GM13976 (cell line): ENCODE measurements around the gene LY6G6C.

Source experiments
- DNase-seq: peaks from one replicate; pipeline ENCODE4 v3.0.0; 2012; ENCODE audit warnings: low spot score
- in situ Hi-C: fragments of 300-500 bp; cut with MboI; formaldehyde crosslinking; loops from one replicate; pipeline ENCODE4 v1.12.0; 2022; ENCODE audit warnings: low sequenced_read_pairs, mixed read lengths, inconsistent platforms; ENCODE audit not compliant: unreplicated experiment
- TF ChIP-seq, protein P1 (sequence below): IDR thresholded peaks from 2 replicates; pipeline ENCODE4 v1.5.1; 2012; ENCODE audit warnings: borderline replicate concordance, mild to moderate bottlenecking; ENCODE audit not compliant: insufficient read depth; ENCODE audit errors: extremely low read depth, missing control alignments, control extremely low read depth

LY6G6C gene

DNA sequence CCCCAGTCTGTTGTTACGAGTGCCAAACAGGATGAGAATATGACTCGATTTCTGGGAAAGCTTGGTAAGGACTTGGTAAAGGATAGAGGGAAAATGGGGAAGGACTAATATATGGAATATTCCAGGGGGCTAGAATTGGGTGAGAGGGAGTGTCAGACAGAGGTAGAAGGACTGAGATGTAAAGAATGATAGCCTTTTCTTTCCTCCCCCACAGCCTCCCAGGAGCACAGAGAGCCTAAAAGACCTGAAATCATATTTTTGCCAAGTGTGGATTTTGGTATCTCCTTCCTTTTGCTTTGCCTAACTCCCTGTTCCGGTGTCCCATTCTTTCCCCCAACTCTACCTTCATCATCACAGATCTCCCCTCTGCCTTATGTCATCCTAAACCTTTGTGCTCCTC lies 21.3 kb upstream of the LY6G6C start:
- in situ Hi-C loops, result no loop called here

DNA sequence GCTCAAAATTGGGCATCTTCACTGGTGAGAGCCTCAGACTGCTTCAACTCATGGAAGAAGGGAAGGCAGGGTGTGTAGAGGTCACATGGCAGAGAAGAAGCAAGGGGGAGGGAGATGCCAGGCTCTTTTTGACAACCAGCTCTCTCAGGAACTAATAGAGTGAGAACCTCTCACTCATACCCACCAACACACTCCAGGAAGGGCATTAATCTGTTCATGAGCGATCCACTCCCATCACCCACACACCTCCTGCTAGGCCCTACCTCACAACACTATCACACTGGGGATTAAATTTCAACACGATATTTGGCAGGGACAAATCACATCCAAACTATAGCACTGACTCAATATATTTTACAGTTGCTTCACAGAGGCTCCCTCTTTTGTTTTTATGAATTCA lies 20.3 kb upstream of the LY6G6C start:
- in situ Hi-C loops, result no loop called here
- DNase-seq, result no peak
- TF ChIP-seq, protein P1, sequence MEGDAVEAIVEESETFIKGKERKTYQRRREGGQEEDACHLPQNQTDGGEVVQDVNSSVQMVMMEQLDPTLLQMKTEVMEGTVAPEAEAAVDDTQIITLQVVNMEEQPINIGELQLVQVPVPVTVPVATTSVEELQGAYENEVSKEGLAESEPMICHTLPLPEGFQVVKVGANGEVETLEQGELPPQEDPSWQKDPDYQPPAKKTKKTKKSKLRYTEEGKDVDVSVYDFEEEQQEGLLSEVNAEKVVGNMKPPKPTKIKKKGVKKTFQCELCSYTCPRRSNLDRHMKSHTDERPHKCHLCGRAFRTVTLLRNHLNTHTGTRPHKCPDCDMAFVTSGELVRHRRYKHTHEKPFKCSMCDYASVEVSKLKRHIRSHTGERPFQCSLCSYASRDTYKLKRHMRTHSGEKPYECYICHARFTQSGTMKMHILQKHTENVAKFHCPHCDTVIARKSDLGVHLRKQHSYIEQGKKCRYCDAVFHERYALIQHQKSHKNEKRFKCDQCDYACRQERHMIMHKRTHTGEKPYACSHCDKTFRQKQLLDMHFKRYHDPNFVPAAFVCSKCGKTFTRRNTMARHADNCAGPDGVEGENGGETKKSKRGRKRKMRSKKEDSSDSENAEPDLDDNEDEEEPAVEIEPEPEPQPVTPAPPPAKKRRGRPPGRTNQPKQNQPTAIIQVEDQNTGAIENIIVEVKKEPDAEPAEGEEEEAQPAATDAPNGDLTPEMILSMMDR, result no peak

More for the DNA sequence above, 21.3 kb upstream of the LY6G6C start:
- DNase-seq, result no peak
- TF ChIP-seq, protein P1, result no peak

DNA sequence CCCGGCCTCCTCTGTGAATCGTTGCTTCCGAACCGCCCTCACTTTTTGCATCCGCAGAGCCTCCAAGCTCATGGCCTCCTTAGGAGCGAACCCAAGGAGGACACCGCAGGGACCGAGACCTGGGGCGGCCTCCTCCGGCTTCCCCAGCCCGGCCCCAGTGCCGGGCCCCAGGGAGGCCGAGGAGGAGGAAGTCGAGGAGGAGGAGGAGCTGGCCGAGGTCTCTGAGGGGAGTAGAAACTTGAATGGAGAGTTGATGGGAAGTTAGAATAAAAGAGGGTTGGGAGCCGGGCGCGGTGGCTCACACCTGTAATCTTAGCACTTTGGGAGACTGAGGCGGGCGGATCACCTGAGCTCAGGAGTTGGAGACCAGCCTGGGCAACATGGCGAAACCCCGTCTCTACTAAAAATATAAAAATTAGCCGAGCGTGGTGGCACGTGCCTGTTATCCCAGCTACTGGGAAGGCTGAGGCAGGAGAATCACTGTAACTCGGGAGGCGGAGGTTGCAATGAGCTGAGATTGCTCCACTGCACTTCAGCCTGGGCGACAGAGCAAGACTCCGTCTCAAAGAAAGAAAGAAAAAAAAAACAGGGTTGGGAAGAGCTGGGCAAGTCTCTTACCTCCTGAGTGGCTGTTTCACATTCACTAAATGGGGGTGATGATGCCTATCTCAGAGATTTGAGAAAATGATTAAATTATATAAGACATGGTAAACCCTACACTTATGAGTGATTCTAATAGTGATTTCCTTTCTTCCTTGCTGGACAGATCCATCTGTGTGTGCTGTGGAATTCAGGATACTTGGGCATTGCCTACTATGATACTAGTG lies 19.1 kb upstream of the LY6G6C start:
- DNase-seq, result no peak
- in situ Hi-C loops, result no loop called here
- TF ChIP-seq, protein P1, result no peak

DNA sequence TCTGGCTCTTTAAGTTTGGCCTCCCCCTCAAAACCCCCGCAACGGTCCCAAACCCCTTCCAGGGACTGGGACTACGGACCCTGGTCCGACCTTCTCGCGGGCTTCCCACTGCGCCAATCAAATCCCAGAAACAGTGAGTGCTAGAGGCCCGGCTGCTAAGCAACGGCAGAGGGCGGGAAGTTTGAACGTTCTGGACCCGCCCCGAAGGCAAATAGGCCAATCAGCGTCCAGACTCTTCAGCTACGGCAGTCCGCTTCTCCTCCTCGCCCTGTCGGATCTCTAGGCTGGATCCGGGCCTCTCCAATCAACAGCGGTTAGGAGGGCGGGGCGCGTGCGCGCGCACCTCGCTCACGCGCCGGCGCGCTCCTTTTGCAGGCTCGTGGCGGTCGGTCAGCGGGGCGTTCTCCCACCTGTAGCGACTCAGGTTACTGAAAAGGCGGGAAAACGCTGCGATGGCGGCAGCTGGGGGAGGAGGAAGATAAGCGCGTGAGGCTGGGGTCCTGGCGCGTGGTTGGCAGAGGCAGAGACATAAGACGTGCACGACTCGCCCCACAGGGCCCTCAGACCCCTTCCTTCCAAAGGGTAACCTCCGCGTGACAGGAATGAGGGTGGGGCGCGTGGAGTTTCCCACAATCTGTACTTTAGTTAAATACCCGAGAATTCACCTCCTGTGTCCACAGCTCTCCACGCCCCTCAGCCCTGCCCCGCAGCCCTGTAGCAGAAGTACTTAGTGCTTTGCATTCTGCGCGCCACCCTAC lies 18.3 kb upstream of the LY6G6C start, which contains the start of gene MSH5:
Gene MSH5 (plus strand): TSS at position 367 of the 758 bp plus-strand sequence. CDS start 462 bp downstream, outside the sequence.
- in situ Hi-C loops, result no loop called here
- peak; percentile 97 for DNase-seq
- TF ChIP-seq, protein P1, result no peak

DNA sequence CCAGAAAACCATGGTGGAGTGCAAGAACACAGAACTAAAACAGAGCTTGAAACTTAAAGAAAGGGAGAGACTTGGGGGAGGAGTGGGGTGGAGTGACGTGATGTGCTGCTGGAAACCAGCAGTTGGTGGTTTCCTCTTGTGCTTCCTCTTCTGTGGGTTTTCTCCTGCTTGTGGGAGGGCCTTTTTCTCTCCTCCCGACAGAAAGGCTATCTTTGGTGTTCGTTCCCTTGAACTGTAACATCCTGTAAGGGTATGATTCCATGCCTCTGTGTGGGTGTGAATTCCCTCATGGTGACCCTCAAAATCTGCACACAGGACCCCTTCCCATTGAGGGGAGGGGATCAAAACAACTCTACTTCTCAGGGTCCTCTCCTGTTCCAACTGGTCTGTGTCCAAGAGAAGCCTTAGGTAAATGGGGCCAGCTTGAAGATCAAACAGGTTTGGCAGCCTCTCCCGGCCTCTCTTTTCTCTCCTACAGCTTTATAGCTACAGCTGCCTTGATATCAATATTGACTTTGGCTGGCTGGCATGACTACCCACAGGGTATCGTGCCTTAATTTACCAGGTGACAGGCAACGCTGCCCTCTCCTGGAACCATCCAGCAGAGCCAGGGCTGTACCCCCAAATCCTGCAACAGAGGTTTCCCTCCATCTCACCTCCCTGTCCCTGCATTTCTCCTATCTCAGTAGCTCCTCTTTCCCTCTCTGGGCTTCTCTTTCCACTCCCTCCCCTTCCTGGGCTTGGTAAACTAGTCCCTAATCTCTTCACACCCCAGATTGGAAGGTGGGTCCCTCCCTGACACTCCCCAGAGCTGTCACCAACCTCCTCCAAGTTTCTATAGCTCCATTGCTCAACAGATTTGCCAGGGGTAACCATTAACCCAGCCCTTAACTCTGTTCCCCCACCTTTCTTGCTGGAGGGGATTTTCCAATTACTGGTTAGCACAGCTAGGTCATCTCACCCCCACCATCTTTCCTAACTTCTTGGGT lies 16.7 kb upstream of the LY6G6C start:
- in situ Hi-C loops, result no loop called here
- DNase-seq, result peak; percentile 78
- TF ChIP-seq, protein P1, result peak; percentile 9
